ENCODE measurements around the gene GRID1.

The GRID1 gene

GRCh38 chr10:86187499-86188239 lies 178.9 kb downstream of the GRID1 start:
- DNase-seq (ENCODE audit: low read depth in 2 of 2): no peak
- H3K4me3 ChIP-seq (replicated peaks in 1 of 2; ENCODE audit: low read depth in 2 of 2, low read length in 2 of 2): no peak overlapping the region
- no peak for TF ChIP-seq CTCF (IDR thresholded peaks at IDR 0.05; ENCODE audit: low read depth, low read length)

GRCh38 chr10:86186633-86187032 lies 180.0 kb downstream of the GRID1 start:
- no peak for TF ChIP-seq CTCF (IDR thresholded peaks at IDR 0.05; ENCODE audit: low read depth, low read length)
- no peak for DNase-seq (ENCODE audit: low read depth in 2 of 2)
- H3K4me3 ChIP-seq (replicated peaks in 1 of 2; ENCODE audit: low read depth in 2 of 2, low read length in 2 of 2): no peak overlapping the region

GRCh38 chr10:86182595-86182994 lies 184.0 kb downstream of the GRID1 start:
- DNase-seq (ENCODE audit: low read depth in 2 of 2): no peak
- TF ChIP-seq CTCF (IDR thresholded peaks at IDR 0.05; ENCODE audit: low read depth, low read length): no peak
- H3K4me3 ChIP-seq (replicated peaks in 1 of 2; ENCODE audit: low read depth in 2 of 2, low read length in 2 of 2): no peak overlapping the region

- TF ChIP-seq CTCF (IDR thresholded peaks at IDR 0.05; ENCODE audit: low read depth, low read length): no peak
- no peak for DNase-seq (ENCODE audit: low read depth in 2 of 2)
- no peak overlapping the region for H3K4me3 ChIP-seq (replicated peaks in 1 of 2; ENCODE audit: low read depth in 2 of 2, low read length in 2 of 2)
These were observed 184.4 kb downstream of the GRID1 start for GRCh38 chr10:86182150-86182549.

- no peak for TF ChIP-seq CTCF (IDR thresholded peaks at IDR 0.05; ENCODE audit: low read depth, low read length)
- H3K4me3 ChIP-seq (replicated peaks in 1 of 2; ENCODE audit: low read depth in 2 of 2, low read length in 2 of 2): no peak overlapping the region
- no peak for DNase-seq (ENCODE audit: low read depth in 2 of 2)
These were observed 185.7 kb downstream of the GRID1 start for GRCh38 chr10:86180861-86181260.

GRCh38 chr10:86179961-86180360 lies 186.6 kb downstream of the GRID1 start:
- H3K4me3 ChIP-seq (replicated peaks in 1 of 2; ENCODE audit: low read depth in 2 of 2, low read length in 2 of 2): no peak overlapping the region
- no peak for TF ChIP-seq CTCF (IDR thresholded peaks at IDR 0.05; ENCODE audit: low read depth, low read length)

GRCh38 chr10:86179153-86179524 lies 187.5 kb downstream of the GRID1 start:
- H3K4me3 ChIP-seq (replicated peaks in 1 of 2; ENCODE audit: low read depth in 2 of 2, low read length in 2 of 2): no peak overlapping the region
- no peak for DNase-seq (ENCODE audit: low read depth in 2 of 2)
- TF ChIP-seq CTCF (IDR thresholded peaks at IDR 0.05; ENCODE audit: low read depth, low read length): no peak

More at GRCh38 chr10:86179961-86180360, 186.6 kb downstream of the GRID1 start:
- no peak for DNase-seq (ENCODE audit: low read depth in 2 of 2)
